ENCODE results near the gene TCEA2.
A peak's percentile ranks its signal among the peaks of the same experiment; 100 is the strongest.

The TCEA2 gene

DNA sequence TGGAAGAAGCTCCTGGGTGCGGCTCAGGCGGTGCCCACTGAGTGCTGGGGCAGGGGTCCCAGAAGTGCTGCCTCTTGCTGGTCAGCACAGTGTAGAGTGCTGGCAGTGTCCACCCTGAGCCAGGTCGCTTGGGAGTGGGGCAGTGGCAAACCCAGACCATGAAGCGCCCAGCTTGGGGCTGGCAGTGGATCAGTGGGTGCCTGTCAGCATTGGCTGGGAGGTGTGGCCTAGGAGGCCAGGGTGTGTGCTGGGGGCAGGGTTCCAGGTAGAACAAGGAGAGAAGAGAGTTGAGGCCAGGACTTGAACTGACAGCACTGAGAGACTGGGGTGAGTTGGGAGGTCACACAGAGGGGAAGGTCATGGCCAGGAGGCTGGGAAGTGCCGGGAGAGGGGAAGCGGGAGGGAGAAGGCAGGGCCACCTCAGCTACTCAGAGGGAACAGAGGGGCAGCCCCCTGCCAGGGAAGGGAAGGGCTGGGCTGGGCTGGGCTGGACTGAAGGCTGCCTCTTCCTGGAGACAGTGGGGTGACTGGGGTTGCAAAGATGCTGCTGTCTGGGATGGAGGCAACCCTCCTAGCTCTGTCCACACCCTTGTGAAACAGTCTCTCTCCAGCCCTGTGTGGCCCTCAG lies 4.1 kb downstream of the TCEA2 start:
- no peak for DNase-seq

DNA sequence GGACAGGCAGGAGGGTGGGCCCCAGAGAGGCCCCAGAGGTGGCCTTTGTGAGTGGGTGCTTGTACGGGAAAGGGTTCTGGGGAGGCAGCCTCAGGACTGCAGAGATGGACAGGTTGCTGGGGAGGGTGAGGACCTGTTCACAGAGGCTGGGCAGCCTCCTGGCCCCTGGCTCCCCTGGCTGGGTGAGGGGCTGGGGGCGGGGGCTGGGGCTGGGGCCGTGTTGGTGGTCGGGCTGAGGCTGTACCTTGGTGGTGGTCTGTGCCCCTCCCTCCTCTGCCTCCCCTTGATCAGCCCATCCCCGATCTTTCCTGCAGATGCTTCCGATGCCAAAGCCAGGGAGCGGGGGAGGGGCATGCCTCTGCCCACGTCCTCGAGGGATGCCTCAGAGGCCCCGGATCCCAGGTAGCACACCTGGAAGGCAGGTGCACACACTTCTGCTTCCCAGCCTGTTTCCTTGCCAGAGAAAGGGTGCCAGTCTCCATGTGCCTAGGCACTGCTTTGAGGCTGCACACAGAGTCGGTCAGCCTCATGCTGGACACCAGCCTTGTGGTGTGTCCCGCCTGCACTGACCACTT lies 4.8 kb downstream of the TCEA2 start:
- no peak for DNase-seq

DNA sequence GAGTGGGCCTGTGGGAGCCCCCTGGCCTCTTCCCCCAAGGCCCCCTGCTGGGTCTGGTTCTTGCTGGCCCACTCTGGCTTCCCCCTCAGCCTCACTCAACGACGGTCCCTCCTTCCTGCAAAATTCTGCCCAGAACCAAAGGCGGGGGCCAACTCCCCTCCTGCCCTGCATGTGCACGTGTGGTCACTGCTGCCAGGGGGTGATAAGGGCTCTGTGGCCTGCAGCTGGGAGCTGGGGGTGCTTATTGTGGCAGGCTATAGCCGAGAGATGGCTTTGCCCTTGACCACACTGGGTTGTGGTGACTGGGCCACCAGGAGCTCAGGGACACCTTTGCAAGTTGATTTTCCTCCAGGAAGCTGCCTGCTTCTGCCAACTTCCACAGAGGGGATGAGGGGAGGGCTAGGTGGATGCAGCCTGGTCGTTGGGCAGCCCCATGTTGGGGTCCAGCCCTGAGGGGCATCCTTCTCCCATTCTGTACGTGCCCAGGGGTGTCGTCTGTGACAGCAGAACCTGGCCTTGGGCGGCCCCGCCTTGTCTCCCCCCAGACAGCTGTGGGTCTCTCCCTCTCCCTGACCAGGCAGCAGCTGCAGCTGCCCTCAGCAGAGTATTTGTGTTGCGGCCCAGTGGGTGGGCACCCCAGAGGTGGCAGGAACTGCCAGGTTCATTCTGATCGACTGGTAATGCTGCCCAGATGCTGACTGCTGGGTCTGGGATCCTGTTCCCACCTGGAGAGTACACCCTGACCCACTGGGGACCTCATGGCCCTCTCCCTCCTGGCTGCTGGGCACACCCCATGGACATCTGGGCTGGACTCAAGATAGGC lies 5.6 kb downstream of the TCEA2 start:
- DNase-seq = no peak

DNA sequence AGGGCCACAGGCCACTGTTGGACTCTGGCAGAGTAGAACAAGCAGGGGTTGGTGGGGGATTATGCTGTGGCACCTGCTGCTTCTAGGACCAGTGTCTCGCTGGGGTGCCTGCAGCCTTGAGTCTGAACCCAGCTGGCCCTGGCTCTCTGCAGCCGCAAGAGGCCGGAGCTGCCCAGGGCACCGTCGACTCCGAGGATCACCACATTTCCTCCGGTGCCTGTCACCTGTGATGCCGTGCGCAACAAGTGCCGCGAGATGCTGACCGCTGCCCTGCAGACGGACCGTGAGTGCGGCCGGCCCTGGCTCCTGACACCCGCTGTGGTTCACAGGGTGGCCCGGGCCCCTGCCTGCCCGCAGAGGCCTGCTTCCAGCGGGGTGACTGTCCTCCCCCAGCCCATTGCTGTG lies 6.2 kb downstream of the TCEA2 start:
- DNase-seq = no peak

DNA sequence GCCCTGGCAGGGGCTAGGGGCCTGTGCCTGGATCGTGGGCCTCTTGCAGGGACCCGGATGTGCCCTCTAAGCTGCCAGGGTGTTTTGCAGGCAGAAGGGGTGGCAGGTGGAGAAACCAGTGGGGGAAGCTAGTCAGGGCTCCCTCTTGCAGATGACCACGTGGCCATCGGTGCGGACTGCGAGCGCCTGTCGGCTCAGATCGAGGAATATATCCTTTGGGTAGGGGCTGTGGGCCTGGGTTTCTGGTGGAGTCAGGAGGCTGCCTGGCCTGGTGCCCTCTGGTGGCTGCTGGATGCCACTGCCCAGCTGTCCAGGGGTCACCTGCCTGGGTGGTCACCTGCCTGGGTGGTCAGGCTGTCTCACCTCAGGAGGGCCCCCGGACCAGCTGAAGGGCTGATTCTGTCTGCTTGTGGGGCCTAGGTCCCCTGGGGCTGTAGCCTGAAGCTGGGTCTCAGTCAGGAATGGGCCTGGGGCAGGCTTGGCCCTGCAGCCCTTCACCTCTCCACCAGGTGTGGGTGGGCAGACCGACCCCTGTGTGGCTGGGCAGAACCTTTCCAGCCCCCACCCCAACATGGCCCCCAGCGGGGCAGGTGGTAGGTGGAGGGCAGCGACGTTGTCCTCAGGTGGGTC lies 6.7 kb downstream of the TCEA2 start:
- no peak for DNase-seq

DNA sequence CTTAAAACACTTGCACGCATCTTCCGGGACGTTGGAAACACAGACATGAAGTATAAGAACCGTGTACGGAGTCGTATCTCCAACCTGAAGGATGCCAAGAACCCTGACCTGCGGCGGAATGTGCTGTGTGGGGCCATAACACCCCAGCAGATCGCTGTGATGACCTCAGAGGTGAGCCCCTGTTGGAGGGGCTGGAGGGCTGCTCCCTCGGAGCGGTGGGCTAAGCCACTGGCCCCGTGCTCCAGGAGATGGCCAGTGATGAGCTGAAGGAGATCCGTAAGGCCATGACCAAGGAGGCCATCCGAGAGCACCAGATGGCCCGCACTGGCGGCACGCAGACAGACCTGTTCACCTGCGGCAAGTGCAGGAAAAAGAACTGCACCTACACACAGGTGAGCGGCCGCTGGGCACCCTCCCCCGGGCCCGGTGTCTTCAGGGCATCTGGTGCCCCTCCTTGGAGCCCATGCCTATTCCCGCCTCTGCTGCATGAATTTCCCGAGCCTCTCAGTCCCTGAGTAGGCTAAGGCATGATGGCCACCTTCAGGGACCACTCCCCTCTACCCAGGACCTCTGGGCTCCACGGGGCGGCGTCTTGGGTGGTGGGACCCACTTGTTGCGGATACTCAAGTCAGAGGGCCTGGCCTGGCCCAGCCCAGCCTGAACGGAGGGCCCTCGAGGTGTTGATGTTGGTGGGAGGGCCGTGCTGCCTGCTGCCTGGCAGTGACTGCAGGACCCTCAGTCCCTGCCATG lies 7.4 kb downstream of the TCEA2 start:
- DNase-seq = no peak

DNA sequence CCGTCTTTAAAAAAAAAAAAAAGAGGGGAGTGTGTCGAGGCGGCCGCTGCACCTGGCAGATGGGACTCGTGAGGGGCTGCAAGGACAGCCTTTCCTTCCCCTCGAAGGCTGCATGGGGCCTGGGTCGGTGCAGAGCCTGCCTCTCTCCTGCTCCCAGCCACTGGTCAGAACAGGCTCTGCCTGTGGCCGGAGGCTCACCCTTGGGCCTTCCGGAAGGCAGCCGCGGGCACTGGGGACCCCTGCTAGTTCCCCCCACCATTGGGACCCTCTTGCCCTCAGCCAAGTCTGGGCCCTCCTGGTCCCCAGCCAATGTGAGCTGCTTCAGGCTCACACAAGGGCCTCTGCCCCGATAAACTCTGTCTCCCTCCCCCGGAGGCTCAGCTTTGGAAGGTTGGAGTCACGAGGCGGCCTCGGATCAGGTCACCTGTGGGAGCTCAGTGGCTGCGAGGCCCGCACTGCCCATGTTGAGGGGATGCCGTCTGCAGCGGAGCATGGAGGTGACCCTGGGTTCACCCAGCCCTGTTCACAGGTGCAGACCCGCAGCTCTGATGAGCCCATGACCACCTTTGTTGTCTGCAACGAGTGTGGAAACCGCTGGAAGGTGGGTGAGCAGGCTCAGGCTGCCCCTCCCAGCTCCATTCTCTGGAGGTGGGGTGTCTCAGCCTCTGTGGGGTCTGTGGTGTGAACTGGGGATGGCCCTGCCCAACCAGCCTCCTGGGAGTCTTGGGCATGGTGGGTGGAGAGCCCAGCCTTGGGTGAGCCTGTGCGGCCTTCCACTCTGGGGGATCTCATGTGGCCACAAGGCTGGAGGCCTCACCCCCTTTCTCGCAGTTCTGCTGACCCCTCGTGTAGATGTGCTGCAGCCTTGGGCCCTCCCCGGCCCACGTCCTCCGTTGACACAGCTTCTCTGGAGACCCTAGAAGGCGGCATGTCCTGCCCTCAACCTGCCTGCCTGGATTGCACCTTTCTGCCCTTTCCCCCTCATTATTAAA lies 8.6 kb downstream of the TCEA2 start:
- DNase-seq = no peak

DNA sequence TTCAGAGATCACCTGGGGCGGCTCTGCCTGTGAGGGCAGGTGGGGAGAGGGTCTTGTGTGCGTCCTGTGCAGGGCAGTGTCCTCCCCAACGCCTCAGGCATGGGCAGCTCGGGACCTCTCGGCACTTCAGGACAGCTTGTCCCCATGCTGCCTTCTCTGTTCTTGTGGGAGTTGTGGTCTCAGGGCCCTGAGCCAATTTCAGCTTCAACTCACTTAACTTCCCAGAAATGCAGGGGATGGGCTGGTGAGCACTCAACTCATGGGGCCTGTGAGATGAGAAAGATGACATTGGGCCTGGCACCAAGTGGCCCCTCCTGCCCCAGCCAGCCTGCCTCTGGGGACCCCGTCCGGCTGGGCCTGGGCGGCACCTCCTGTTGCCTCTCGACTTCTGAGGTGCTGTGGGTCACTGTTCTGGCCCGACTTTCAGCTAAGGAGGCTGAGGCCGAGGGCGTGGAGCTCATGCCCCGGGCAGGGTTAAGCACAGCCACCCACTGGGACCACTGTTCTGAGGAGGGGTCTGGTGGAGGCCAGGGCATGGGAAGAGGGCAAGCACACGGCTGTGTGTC lies 9.6 kb downstream of the TCEA2 start:
- peak; percentile 25 for DNase-seq

DNA sequence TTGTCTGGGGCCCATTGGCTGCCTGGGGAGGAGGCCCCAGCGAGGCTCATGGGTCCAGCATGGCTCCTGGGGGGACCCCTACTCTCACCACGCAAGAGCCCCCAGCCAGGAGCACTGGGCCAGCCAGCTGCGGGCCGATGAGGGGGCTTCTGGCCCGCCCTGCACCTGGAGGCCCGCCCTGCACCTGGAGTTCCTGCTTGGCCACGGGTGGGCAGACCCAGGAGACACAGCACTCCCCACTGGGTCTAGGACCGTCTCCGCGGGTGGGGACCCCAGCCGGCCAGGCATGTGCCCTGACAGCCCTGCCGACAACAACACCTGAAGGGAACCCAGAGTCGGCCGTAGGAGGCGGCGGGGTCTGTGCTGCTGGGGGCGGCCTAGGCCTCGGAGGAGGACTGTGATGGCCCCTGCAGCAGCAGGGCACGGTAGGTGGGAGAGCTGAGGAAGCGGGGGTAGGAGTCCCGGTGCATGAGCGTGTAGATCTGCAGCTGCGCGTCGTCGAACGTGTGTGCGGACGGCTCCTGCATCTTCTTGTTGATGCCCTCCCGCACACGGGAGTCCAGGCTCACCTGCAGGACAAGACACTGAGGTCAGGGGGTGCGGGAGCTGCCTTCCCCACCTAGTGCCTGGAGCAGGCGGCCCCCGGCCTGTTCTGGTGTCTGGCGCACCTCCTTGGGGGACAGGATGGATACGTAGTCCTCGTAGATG lies 10.6 kb downstream of the TCEA2 start:
- no peak for DNase-seq

DNA sequence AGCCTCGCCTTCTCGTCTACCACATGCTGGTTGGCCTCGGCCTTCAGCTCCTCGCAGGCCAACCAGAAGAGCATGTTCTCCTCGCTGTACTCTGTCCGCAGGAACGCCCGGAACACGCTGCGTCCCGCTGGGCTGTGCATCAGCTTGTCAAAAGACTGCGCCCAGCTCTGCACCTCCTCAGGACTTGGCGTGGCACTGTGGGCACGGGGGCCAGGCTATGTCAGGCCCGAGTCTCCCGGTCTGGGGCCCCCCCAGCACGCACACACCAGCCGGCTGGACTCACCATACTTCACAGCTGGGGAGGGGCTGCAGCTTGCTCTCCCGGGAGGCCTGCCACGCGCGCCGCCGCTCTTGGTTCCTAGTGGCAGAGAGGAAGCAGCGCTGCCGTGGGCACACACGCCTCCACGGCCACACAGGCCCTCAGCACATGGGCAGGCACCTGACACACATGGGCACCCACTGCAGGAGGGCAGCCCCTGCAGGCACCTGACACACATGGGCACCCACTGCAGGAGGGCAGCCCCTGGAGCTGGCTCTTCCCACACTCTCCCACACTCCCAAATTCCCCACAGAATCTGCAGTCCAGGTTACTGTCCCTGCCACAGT lies 11.3 kb downstream of the TCEA2 start:
- DNase-seq = no peak

DNA sequence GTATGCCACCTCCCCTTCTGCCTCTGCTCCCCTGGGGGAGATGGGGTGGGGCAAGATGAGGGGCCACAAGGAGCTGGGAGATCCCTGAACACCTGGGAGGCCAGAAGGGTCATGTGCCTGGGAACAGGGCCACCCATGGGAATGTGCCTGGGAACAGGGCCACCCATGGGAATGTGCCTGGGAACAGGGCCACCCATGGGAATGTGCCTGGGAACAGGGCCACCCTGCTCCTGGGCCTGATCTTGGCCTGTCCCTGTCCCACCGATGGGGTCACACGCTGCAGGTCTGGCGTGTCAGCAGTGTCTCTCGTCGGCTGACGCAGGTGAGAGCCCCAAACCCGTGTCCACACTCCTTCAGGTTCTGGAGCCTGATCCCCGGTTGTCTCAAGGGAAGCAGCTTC lies 12.0 kb downstream of the TCEA2 start:
- DNase-seq = no peak

DNA sequence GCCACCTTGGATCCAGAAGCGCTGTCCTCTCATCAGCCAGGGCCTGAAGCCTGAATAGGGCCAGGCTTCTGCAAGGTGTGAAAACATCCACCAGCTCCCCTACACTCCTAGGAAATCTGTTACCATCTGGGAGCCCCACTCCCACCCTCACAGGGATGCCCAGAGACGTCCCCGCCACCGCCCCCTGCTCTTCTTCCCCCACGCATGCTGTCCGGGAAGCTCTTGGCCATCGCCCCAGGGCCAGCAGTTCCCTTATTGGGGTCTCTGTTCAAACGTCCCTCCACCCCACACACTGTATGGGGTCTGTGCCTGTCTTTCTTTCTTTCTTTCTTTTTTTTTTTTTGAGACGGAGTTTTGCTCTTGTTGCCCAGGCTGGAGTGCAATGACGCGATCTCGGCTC lies 12.6 kb downstream of the TCEA2 start:
- DNase-seq = no peak

DNA sequence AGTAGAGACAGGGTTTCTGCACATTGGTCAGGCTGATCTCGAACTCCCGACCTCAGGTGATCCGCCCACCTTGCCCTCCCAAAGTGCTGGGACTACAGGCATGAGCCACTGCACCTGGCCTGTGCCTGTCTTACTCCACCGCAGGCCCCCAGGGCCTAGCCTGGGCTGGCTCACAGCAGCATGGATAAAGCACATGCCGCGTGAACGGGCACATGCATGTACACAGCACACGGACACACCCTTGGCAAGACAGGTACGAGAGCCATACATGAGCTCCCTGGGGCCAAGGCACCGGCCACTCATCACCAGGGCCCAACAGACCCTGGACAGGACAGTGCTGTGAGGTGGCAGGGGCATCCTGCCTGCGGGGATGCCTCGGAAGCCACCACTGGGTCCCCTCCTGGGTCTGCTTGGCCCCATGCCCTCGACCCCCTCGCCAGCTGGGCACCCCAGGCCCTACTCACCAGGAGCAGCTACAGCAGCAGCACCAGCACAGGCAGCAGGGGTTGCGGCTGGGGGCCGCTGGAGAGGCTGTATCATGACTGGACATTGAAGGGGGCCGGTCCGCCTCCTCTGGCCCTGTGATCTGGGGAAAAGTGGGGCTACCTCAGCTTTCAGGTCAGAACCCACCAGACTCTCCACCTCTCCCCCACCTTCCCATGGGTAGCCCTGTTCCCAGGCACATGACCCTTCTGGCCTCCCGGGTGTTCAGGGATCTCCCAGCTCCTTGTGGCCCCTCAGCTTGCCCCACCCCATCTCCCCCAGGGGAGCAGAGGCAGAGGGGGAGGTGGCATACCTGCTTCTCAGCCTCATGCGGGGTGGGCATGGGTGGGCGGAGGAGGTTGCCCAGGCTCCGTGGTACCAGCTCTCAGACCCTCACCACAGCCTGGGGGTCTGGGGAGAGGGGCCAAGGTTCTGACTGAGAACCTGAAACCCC lies 13.3 kb downstream of the TCEA2 start:
- DNase-seq = no peak

DNA sequence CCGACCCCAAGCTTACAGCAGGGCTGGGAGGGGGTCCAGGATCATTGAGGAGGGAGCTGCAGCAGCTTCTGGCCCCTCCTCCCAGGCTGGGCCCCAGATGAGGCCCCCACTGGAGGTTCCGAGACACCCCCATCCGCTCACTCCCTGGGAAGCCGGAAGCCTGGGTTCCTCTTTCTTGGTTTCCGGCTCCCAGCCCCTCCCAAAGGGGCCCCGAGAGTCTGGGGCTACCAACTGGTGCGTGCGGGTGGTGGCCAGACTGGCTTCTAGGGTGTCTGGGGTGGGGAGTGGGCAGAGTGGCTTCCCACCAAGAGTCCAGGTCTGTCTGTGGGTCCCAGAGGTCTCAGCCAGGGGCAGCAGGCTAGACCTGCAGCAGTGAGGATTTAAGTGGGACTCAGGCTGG lies 14.1 kb downstream of the TCEA2 start:
- DNase-seq = peak; percentile 86

DNA sequence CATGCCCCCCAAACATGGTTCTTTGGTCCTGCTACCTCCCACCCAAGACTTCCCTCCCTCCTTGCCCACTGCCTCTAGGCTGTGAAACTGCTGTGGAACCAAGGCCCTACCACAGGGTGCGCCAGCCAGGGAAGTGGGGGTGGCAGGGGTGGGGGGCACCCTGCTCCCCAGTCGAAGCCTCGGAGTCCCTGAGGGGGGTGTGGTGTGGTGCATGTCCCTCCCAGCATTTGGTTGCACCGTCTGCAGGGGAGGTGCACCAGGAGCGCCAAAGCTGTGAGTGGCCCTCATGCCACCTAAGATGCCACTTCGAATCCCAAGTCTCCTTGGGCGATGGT lies 14.5 kb downstream of the TCEA2 start:
- no peak for DNase-seq

DNA sequence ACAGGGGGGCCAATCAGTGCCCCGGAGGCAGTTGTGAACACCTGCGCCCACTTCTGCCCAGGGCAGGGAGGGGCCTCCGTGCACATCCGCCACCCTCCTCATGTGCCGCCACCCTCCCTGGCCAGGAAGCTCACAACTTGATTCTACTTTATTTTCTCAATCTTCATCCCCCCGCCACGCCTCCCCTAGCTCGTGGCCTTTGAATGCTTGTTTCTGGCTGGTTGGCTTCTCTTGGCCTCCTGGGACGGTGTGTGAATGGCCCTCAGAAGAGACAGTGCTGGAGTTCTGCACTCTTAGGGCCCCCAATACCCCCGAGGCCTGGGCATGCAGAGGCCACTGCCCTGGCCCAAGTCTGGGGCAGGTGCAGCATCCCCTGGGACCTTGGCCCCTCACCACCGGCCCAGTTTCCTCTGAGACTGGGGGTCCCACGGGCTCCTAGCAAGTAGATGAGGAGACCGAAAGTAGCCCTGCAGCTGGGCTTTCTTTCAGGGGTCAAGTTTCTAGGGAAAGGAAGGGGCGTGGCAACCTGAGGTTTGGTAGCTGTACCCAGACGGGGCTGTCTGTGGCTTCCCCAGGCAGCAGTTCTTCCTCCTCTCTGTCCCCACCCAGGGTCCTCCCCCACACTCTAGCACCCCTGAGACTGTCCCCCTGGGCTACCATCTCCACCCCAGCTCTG lies 15.0 kb downstream of the TCEA2 start:
- DNase-seq = peak; percentile 80

DNA sequence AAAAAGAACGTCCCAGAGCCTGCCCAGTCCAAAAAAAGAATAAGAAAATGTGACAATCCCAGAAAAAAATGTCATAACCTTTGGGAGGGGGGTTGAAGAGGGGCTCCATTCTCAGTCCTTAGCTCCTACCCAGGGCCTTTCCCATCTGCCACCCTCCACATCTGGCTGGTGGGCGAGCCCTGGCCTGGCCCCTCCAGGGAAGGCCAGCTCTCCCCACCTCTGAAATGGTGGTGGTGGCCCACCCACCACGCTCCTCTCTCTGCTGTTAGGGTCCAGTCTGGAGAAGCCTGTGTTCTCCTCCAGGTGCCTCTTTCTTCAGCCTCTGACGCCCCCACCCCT lies 15.9 kb downstream of the TCEA2 start:
- no peak for DNase-seq

DNA sequence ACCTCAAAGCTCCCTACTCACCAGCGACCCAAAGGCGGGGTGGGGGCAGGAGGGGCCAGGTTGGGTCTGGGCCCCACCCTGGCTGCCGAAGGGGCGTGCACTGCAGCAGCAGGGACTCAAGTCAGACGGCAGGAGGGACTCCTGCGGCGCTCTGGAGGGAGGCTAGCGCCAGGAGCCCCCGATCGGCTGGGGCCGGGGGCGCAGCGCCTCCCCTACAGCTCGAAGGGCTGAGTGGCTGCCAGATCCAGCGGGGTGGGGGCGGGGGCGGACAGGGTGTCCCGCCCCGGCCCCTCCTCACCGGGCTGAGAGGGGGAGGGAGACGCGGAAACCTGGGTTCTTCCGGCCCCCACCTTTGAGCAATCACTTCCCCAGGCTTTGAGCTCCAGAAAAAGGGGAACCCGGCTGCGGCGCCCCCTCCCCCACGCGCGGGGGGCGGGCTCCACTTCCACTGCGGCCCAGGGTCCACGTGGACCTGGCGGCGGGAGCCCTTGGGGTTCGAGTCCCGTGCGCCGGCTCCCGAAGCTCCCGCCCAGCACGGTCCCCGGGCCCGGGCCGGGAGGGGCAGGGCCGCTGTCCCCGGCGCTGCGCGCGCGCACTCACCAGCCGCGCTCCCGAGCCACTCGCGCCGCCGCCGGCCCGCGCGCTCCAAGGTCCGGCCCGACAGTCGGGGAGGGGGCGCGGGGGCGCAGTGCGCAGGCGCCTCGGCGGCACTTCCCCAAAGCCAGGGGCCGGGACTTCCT lies 16.4 kb downstream of the TCEA2 start, which contains the start of gene RGS19:
Gene RGS19 (minus strand): TSS at position 246 of the 740 bp plus-strand sequence. CDS start 2,632 bp downstream, outside the sequence.
- DNase-seq = peak; percentile 91
